Osteocyte (in vitro differentiated cells): Measurements from ENCODE around the gene SMAD3. TPM values are rescaled to one million over a fixed set of nuclear protein-coding genes. Genes with fewer than 3 reads are reported as not detected.

ENCODE experiments used
- DNase-seq: peaks from one replicate; pipeline ENCODE4 v3.0.0; 2021; ENCODE audit warnings: mixed read lengths; ENCODE audit not compliant: unreplicated experiment; ENCODE audit errors: extremely low spot score
- H3K27ac Mint-ChIP-seq: one replicate; pipeline ENCODE4 v1.8.0; 2021; ENCODE audit warnings: mild to moderate bottlenecking, mixed read lengths; ENCODE audit not compliant: unreplicated experiment
- H3K27me3 Mint-ChIP-seq: one replicate; pipeline ENCODE4 v1.8.0; 2021; ENCODE audit warnings: mixed read lengths; ENCODE audit not compliant: unreplicated experiment
- H3K36me3 Mint-ChIP-seq: one replicate; pipeline ENCODE4 v1.8.0; 2021; ENCODE audit warnings: mixed read lengths; ENCODE audit not compliant: unreplicated experiment
- H3K4me1 Mint-ChIP-seq: one replicate; pipeline ENCODE4 v1.8.0; 2021; ENCODE audit warnings: mixed read lengths; ENCODE audit not compliant: unreplicated experiment
- H3K4me3 Mint-ChIP-seq: one replicate; pipeline ENCODE4 v1.8.0; 2021; ENCODE audit warnings: mild to moderate bottlenecking, moderate library complexity, mixed read lengths; ENCODE audit not compliant: unreplicated experiment
- H3K9me3 Mint-ChIP-seq: one replicate; pipeline ENCODE4 v1.8.0; 2021; ENCODE audit warnings: mixed read lengths; ENCODE audit not compliant: unreplicated experiment
- total RNA-seq: library from RNA; stranded (reverse); gene quantifications from 2 replicates; pipeline ENCODE4 v1.2.1, GENCODE V29; 2021
- TF ChIP-seq, protein P1 (sequence below): fragments of 200-600 bp; sonication (generic); IDR thresholded peaks from 2 replicates; pipeline ENCODE4 v1.5.0; 2021; ENCODE audit warnings: antibody characterized with exemption, mild to moderate bottlenecking, moderate library complexity

The SMAD3 gene
- total RNA-seq, 1 donor from 2014 or later, result 39.7 TPM

DNA sequence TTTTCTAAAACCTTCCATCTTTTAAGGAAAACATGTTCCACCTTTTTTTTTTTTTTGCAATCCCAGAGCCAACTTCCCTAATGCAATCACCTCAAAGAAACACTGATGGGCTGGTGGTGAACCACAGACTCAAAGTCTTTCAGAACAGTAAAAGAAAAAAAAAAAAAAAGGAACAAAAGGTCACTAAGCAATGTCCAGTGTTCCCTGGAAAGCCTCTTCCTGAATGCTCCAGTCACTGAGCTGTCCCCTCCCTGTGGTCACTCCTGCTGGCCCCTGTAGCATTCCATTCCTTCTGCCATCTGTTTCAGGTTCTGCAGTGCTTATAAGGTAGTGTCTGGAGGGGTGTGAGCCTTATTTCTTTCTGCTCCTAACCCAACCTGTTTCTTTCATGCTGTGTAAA lies 135.7 kb downstream of the SMAD3 start:
- TF ChIP-seq, protein P1, sequence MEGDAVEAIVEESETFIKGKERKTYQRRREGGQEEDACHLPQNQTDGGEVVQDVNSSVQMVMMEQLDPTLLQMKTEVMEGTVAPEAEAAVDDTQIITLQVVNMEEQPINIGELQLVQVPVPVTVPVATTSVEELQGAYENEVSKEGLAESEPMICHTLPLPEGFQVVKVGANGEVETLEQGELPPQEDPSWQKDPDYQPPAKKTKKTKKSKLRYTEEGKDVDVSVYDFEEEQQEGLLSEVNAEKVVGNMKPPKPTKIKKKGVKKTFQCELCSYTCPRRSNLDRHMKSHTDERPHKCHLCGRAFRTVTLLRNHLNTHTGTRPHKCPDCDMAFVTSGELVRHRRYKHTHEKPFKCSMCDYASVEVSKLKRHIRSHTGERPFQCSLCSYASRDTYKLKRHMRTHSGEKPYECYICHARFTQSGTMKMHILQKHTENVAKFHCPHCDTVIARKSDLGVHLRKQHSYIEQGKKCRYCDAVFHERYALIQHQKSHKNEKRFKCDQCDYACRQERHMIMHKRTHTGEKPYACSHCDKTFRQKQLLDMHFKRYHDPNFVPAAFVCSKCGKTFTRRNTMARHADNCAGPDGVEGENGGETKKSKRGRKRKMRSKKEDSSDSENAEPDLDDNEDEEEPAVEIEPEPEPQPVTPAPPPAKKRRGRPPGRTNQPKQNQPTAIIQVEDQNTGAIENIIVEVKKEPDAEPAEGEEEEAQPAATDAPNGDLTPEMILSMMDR, result no peak
- H3K4me1 Mint-ChIP-seq, result peaks cover 28% of the 10 kb centered on the region
- no peak for DNase-seq
- H3K4me3 Mint-ChIP-seq, result no peak overlapping the region
- peak overlapping the region; percentile 50 for H3K27ac Mint-ChIP-seq
- H3K9me3 Mint-ChIP-seq, result no peaks in the 10 kb centered on the region
- H3K27me3 Mint-ChIP-seq, result no peaks in the 10 kb centered on the region
- peaks cover 47% of the 10 kb centered on the region for H3K36me3 Mint-ChIP-seq

DNA sequence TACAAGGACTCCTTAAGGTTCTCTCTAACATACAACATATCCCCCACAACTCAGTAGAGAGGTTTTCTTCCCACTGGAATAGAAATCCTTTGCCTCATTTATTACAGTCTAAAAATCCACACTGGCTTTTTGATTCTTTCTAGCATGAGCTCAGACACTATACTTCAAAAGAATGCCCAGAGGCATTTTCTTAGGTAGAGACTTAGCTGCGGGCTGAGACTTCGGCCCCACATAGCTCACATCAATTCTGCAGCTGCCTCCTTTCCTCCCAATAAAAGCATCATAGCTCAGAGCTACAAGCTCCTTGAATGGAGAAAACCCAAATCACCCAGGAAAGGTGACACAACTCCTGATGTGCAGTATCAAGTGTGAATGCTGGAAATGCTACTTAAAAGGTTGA lies 136.7 kb downstream of the SMAD3 start:
- DNase-seq, result no peak
- Mint-ChIP-seq H3K36me3 (peaks cover 46% of the 10 kb centered on the region), H3K27ac (no peak overlapping the region), H3K27me3 (no peaks in the 10 kb centered on the region), H3K4me1 (peaks cover 23% of the 10 kb centered on the region), H3K9me3 (no peaks in the 10 kb centered on the region), H3K4me3 (no peak overlapping the region)
- TF ChIP-seq, protein P1, result no peak

DNA sequence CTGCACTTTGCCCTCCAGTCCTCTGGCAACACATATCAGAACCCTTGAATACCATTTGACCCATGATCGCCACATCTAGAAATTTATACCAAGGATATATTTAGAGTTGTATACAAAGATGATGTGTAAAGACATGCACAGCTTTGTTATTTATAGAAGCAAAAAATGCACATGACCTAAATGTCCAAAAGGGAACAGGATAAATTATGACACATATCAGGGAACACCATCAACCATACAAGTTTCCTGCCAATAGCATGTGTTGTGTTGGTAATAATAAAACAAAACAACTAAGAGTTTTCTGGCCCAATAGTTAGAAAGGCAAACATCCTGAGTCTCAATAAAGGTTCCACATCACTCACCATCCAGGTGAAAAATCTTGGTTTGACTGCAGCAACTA lies 137.6 kb downstream of the SMAD3 start:
- peaks cover 23% of the 10 kb centered on the region for H3K4me1 Mint-ChIP-seq
- TF ChIP-seq, protein P1, result no peak
- DNase-seq, result no peak
- H3K9me3 Mint-ChIP-seq, result no peaks in the 10 kb centered on the region
- no peaks in the 10 kb centered on the region for H3K27me3 Mint-ChIP-seq
- H3K27ac Mint-ChIP-seq, result no peak overlapping the region
- H3K36me3 Mint-ChIP-seq, result peaks cover 47% of the 10 kb centered on the region
- H3K4me3 Mint-ChIP-seq, result no peak overlapping the region

DNA sequence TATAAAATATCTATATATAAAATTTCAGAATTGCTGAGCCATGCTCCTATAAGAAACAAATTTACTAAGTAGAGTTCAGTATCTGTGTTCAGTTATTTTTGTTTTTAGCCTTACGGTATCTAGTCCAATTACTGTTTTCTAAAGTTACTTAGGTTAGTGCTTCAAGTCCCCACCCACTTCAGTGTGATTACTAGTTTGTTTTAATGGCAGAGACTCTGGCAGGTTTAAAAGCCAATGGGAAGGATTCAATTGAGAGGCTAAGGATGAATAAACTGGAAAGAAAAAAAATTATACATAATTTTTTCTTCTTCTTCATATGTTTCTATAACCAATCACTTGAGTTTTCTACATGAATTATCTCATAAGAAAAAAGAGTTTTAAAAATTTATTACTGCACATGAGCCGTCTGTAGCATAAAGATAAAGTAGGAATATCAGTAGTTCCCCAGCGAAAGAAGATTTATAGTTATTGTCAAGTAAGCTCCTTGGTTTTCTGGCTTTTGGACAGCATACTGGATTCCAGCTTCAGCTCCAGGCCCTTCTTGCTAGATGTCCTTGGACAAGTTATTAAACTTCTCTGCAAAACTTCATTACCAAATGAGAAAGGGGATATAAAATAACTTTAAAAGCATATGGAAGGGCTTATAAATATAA lies 142.3 kb downstream of the SMAD3 start:
- TF ChIP-seq, protein P1, result no peak
- DNase-seq, result no peak
- Mint-ChIP-seq H3K27ac (no peak overlapping the region), H3K4me1 (no peaks in the 10 kb centered on the region), H3K27me3 (no peaks in the 10 kb centered on the region), H3K9me3 (no peaks in the 10 kb centered on the region), H3K4me3 (no peak overlapping the region), H3K36me3 (peaks cover 44% of the 10 kb centered on the region)

DNA sequence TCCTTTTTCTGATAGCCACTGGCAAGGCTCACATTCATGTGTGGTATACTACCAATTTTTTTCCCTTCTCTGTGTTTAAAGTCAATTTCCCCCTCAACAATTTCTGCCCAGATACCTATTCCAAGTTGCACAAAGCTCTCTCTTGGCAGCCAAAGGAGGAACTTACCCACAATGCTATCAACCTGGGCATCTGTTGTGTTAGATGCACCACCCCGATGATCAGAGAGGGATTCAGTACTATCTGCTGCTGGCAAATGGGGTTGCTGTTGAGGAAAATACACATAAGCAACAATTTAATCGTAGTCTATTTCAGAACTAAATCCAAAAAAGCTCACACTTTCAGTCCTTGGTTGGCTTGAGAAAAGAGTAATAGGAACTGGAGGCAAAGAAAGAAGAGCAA lies 143.0 kb downstream of the SMAD3 start:
- no peak for DNase-seq
- Mint-ChIP-seq H3K4me1 (no peaks in the 10 kb centered on the region), H3K4me3 (no peak overlapping the region), H3K27ac (no peak overlapping the region), H3K36me3 (peaks cover 40% of the 10 kb centered on the region), H3K9me3 (no peaks in the 10 kb centered on the region), H3K27me3 (no peaks in the 10 kb centered on the region)
- TF ChIP-seq, protein P1, result no peak
